Sigmoid colon (tissue), 7 donors: ENCODE measurements around the gene CHST1. TPM values are rescaled to one million over a fixed set of nuclear protein-coding genes. Genes with fewer than 3 reads are reported as not detected.

Experiments used
- DNase-seq: peaks from one replicate; pipeline ENCODE4 v3.0.0-alpha.2; 2019
- H3K27ac ChIP-seq, 4 donors: fragments of 200-600 bp; sonication (generic); one replicate each; pipeline ENCODE4 v1.5.1; 2016 to 2019; ENCODE audit warnings: mild to moderate bottlenecking in 1 of 4
- H3K27me3 ChIP-seq, 3 donors: fragments of 200-600 bp; sonication (generic); one replicate each; pipeline ENCODE4 v1.5.1; 2019; ENCODE audit warnings: mild to moderate bottlenecking in 1 of 3
- H3K36me3 ChIP-seq, 4 donors: fragments of 200-600 bp; sonication (generic); one replicate each; pipeline ENCODE4 v1.5.1; 2016 to 2019
- H3K4me1 ChIP-seq, 4 donors: fragments of 200-600 bp; sonication (generic); one replicate each; pipeline ENCODE4 v1.5.1; 2017 to 2019
- H3K4me3 ChIP-seq, 4 donors: fragments of 200-600 bp; sonication (generic); one replicate each; pipeline ENCODE4 v1.5.1; 2017 to 2019; ENCODE audit warnings: mild to moderate bottlenecking in 2 of 4, moderate library complexity in 1 of 4
- H3K9me3 ChIP-seq, 4 donors: fragments of 200-600 bp in 3 of 4; sonication (generic) in 3 of 4; one replicate each; pipeline versions ENCODE4 v1.5.1 to v1.6.1; 2013 to 2019
- EP300 ChIP-seq, 4 donors: sonication (generic); formaldehyde crosslinking; IDR thresholded peaks; one replicate each; pipeline ENCODE4 v1.6.1; 2017; ENCODE audit warnings: antibody characterized with exemption in 4 of 4
- POLR2A ChIP-seq, 2 donors: fragments of 450-650 bp; IDR thresholded peaks; one replicate each; pipeline ENCODE4 v1.6.1; 2016; ENCODE audit warnings: antibody characterized with exemption in 2 of 2, mild to moderate bottlenecking in 2 of 2, moderate library complexity in 2 of 2
- POLR2AphosphoS5 ChIP-seq, 4 donors: sonication (generic); formaldehyde crosslinking; IDR thresholded peaks; one replicate each; pipeline ENCODE4 v1.6.1; 2017; ENCODE audit warnings: antibody characterized with exemption in 4 of 4
- WGBS, 2 donors: extraction: QIAGEN DNeasy Blood & Tissue Kit; methylation state at CpG; one replicate each; pipeline ENCODE4 v1.1.7; 2013; 5-methylcytosine and 5-hydroxymethylcytosine counted together
- intact Hi-C: fragments of 100-400 bp; cut with DNase I; formaldehyde crosslinking; loops from one replicate; pipeline ENCODE4 v1.15.1; 2023
- polyA plus RNA-seq, 3 donors: library from polyadenylated mRNA; stranded (reverse); fragments of 200-250 nt; gene quantifications; one replicate each; pipeline ENCODE4 v1.2.3, GENCODE V29; 2013
- total RNA-seq, 4 donors: library from RNA; depleted of rRNA; stranded (reverse); fragments of >200 nt; gene quantifications; one replicate each; pipeline ENCODE4 v1.1.0, GENCODE V29; 2016
- TF ChIP-seq, protein P1 (sequence below), 4 experiments: fragments of 450-650 bp in 3 of 4; fragments of 200-600 bp in 1 of 4; IDR thresholded peaks; one replicate each; pipeline ENCODE4 v1.5.1; 2016 to 2019; ENCODE audit warnings: antibody characterized with exemption in 4 of 4, mild to moderate bottlenecking in 3 of 4, moderate library complexity in 2 of 4
- donor health status: healthy with polysubstance abuse.
- donor health status: Bipolar disorder and iron deficiency.
- donor health status: healthy.

CHST1 gene
- total and polyA plus RNA-seq, 7 donors: 0.23 to 1.5 (median 1.2) TPM

GRCh38 chr11:45677770-45678512, 12.5 kb upstream of the CHST1 start:
- Histone ChIP-seq H3K9me3 (no peaks in the 10 kb centered on the region), H3K4me3 (no peak overlapping the region), H3K27ac (no peak overlapping the region), H3K36me3 (no peaks in the 10 kb centered on the region), H3K4me1 (no peaks in the 10 kb centered on the region), H3K27me3 (no peaks in the 10 kb centered on the region)
- DNase-seq: peak; percentile 52
- intact Hi-C loops: no loop called here
- TF ChIP-seq EP300 (IDR thresholded peaks at IDR 0.05): no peak
- TF ChIP-seq POLR2A (IDR thresholded peaks at IDR 0.05): no peak
- no peak for TF ChIP-seq POLR2AphosphoS5 (IDR thresholded peaks at IDR 0.05)
- TF ChIP-seq, protein P1, sequence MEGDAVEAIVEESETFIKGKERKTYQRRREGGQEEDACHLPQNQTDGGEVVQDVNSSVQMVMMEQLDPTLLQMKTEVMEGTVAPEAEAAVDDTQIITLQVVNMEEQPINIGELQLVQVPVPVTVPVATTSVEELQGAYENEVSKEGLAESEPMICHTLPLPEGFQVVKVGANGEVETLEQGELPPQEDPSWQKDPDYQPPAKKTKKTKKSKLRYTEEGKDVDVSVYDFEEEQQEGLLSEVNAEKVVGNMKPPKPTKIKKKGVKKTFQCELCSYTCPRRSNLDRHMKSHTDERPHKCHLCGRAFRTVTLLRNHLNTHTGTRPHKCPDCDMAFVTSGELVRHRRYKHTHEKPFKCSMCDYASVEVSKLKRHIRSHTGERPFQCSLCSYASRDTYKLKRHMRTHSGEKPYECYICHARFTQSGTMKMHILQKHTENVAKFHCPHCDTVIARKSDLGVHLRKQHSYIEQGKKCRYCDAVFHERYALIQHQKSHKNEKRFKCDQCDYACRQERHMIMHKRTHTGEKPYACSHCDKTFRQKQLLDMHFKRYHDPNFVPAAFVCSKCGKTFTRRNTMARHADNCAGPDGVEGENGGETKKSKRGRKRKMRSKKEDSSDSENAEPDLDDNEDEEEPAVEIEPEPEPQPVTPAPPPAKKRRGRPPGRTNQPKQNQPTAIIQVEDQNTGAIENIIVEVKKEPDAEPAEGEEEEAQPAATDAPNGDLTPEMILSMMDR (IDR thresholded peaks at IDR 0.05): no peak
- 68 to 80% methylated on average over 8 of the region's 8 CpGs for WGBS, 2 donors

- Histone ChIP-seq H3K4me1 (no peaks in the 10 kb centered on the region), H3K4me3 (no peak overlapping the region), H3K9me3 (no peaks in the 10 kb centered on the region), H3K27me3 (no peaks in the 10 kb centered on the region), H3K36me3 (no peaks in the 10 kb centered on the region), H3K27ac (no peak overlapping the region)
- 90 to 91% methylated on average over 7 of the region's 7 CpGs for WGBS, 2 donors
- peak; percentile 39 for DNase-seq
- no peak for TF ChIP-seq POLR2A (IDR thresholded peaks at IDR 0.05)
- intact Hi-C loops: no loop called here
Measured at GRCh38 chr11:45676522-45677095, 11.2 kb upstream of the CHST1 start.

DNA sequence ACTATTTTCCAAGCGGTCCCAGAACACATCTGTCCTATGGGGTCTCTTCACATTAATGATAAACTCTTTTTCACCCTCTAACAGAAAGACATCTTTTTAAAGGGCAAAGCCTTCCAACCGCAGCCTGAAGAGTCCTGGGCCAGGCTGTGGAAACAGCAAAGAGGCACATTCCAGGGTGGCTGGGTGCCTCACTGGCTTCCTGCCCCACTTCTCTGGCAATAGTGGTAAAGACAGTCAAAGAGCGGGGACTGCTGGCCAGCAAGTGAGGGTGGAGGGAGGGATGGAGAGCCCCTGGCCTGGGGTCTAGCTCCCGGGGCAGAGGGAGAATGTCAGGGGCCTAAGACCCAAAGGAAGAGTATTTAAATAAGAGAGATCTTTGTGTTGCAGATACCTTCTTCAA, 10.2 kb upstream of the CHST1 start:
- Histone ChIP-seq H3K4me3 (no peak overlapping the region), H3K27ac (no peak overlapping the region), H3K4me1 (no peaks in the 10 kb centered on the region), H3K27me3 (no peaks in the 10 kb centered on the region), H3K36me3 (no peaks in the 10 kb centered on the region), H3K9me3 (no peaks in the 10 kb centered on the region)
- intact Hi-C loops: no loop called here
- DNase-seq: no peak
- TF ChIP-seq, protein P1 (IDR thresholded peaks at IDR 0.05): no peak
- TF ChIP-seq POLR2A (IDR thresholded peaks at IDR 0.05) (no peak), POLR2AphosphoS5 (IDR thresholded peaks at IDR 0.05) (no peak), EP300 (IDR thresholded peaks at IDR 0.05) (no peak)
- 78 to 91% methylated on average over 4 of the region's 4 CpGs for WGBS, 2 donors

- no peaks in the 10 kb centered on the region for H3K36me3 ChIP-seq
- H3K27ac ChIP-seq: no peak overlapping the region
- DNase-seq: peak; percentile 56
- H3K4me3 ChIP-seq: no peak overlapping the region
- no peaks in the 10 kb centered on the region for H3K9me3 ChIP-seq
- no peak for TF ChIP-seq POLR2A (IDR thresholded peaks at IDR 0.05)
- TF ChIP-seq POLR2AphosphoS5 (IDR thresholded peaks at IDR 0.05): no peak
- no peak for TF ChIP-seq EP300 (IDR thresholded peaks at IDR 0.05)
- TF ChIP-seq, protein P1 (IDR thresholded peaks at IDR 0.05): no peak
- no peaks in the 10 kb centered on the region for H3K27me3 ChIP-seq
- 86 to 88% methylated on average over 9 of the region's 9 CpGs for WGBS, 2 donors
- no peaks in the 10 kb centered on the region for H3K4me1 ChIP-seq
- intact Hi-C loops: loop anchor here (5.0 kb wide), 1 partner anchor 98 kb away; no protein-coding TSS in a partner anchor
Measured at GRCh38 chr11:45674481-45675190, 9.2 kb upstream of the CHST1 start.

DNA sequence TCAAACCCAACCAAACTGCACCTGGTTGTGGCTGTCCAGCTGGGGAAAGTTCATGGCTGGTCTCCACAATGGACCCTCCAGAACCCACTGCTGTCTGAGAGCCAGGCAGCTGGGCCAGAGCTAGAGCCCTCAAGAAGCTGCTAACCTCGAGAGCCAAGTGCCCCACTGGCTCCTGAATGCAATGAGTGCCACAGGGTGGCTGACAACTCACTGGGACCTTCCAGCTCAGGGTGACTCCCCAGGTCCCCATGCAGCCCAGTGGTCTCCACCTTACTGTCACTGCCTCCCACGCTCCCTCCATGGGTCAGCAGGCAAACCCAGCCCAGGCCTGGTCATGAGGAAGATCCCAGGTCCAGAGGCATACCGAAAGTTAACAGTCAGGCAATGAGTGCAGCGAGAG, 8.0 kb upstream of the CHST1 start:
- no peak for TF ChIP-seq POLR2AphosphoS5 (IDR thresholded peaks at IDR 0.05)
- TF ChIP-seq, protein P1 (IDR thresholded peaks at IDR 0.05): no peak
- no peak for TF ChIP-seq EP300 (IDR thresholded peaks at IDR 0.05)
- no peak for TF ChIP-seq POLR2A (IDR thresholded peaks at IDR 0.05)
- no peaks in the 10 kb centered on the region for H3K36me3 ChIP-seq
- intact Hi-C loops: loop anchor here (5.0 kb wide), 1 partner anchor 99 kb away; no protein-coding TSS in a partner anchor
- H3K27me3 ChIP-seq: no peaks in the 10 kb centered on the region
- whole genome bisulfite sequencing, 2 donors: 85 to 86% methylated on average over 4 of the region's 4 CpGs
- H3K9me3 ChIP-seq: no peaks in the 10 kb centered on the region
- DNase-seq: peak; percentile 62
- no peaks in the 10 kb centered on the region for H3K4me1 ChIP-seq
- H3K27ac ChIP-seq: no peak overlapping the region
- no peak overlapping the region for H3K4me3 ChIP-seq
